ENCODE data around the gene RIPOR3. TPM values are rescaled to one million over a fixed set of nuclear protein-coding genes. Genes with fewer than 3 reads are reported as not detected.

The RIPOR3 gene
- total and polyA plus RNA-seq, 9 of the 15 experiments (the other 6 are each of a cell fraction or from before 2014, with no cell fraction given), result 3.3 to 62.7 (median 21.4) TPM

- TF ChIP-seq ZMIZ1 (IDR thresholded peaks at IDR 0.05; ENCODE audit: low read depth in 2 of 2, low read length in 2 of 2) (no peak), ZNF277 (CRISPR knock-in tag; IDR thresholded peaks at IDR 0.05; ENCODE audit: borderline replicate concordance) (no peak), RBM17 (IDR thresholded peaks at IDR 0.05; ENCODE audit: borderline replicate concordance, low read depth, low read length) (no peak), ETV1 (tag; conservative IDR thresholded peaks at IDR 0.05; ENCODE audit: low read depth) (no peak), NR4A1 (CRISPR knock-in tag; IDR thresholded peaks at IDR 0.05) (no peak), NR4A1 (tag; IDR thresholded peaks at IDR 0.05) (no peak), ZNF77 (CRISPR knock-in tag; IDR thresholded peaks at IDR 0.05) (no peak)
These were observed 142.9 kb downstream of the RIPOR3 start (continued) for GRCh38 chr20:50548396-50548795.

Measured in K562 (cell line).